GM23338 (cell line): Measurements from ENCODE around the gene TCFL5. TPM values are rescaled to one million over a fixed set of nuclear protein-coding genes. Genes with fewer than 3 reads are reported as not detected.
A peak's percentile ranks its signal among the peaks of the same experiment; 100 is the strongest.

Source experiments
- ATAC-seq: fragments of 200-7000 bp; cut with Tn5 transposase; 3 replicates; pipeline ENCODE4 v1.9.1; 2020
- DNase-seq: peaks from one replicate; pipeline ENCODE4 v3.0.0-alpha.2; 2015; ENCODE audit warnings: low spot score
- H2AFZ ChIP-seq: fragments of 200-600 bp; sonication (generic); 2 replicates; pipeline ENCODE4 v1.8.0; 2016; ENCODE audit warnings: antibody characterized with exemption, mild to moderate bottlenecking, moderate library complexity
- H3F3A ChIP-seq: fragments of 200-600 bp; sonication (generic); replicated peaks from 2 replicates; pipeline ENCODE4 v1.8.0; 2017; ENCODE audit warnings: antibody characterized with exemption, mixed run types, low read depth
- H3K27ac ChIP-seq: fragments of 200-600 bp; sonication (generic); 2 replicates; pipeline ENCODE4 v1.6.1; 2016; ENCODE audit warnings: low read depth
- H3K27me3 ChIP-seq: fragments of 200-600 bp; sonication (generic); 2 replicates; pipeline ENCODE4 v1.8.0; 2016; ENCODE audit warnings: mild to moderate bottlenecking, mixed run types, moderate library complexity; ENCODE audit not compliant: insufficient read depth
- H3K36me3 ChIP-seq: fragments of 200-600 bp; sonication (generic); 2 replicates; pipeline ENCODE4 v1.8.0; 2016; ENCODE audit warnings: mild to moderate bottlenecking; ENCODE audit not compliant: insufficient read depth
- H3K4me1 ChIP-seq: fragments of 200-600 bp; sonication (generic); 2 replicates; pipeline ENCODE4 v1.8.0; 2016; ENCODE audit warnings: mild to moderate bottlenecking, moderate library complexity; ENCODE audit not compliant: insufficient read depth
- H3K4me2 ChIP-seq: fragments of 200-600 bp; sonication (generic); 2 replicates; pipeline ENCODE4 v1.7.1; 2017; ENCODE audit warnings: mixed run types
- H3K4me3 ChIP-seq: fragments of 200-600 bp; sonication (generic); 2 replicates; pipeline ENCODE4 v1.6.1; 2016; ENCODE audit warnings: mixed run types
- H3K79me2 ChIP-seq: fragments of 200-600 bp; sonication (generic); replicated peaks from 2 replicates; pipeline ENCODE4 v1.8.0; 2017; ENCODE audit warnings: mild to moderate bottlenecking; ENCODE audit not compliant: insufficient read depth
- H3K9me2 ChIP-seq: fragments of 200-600 bp; sonication (generic); 2 replicates; pipeline ENCODE4 v1.8.0; 2017; ENCODE audit not compliant: insufficient read depth
- H4K20me1 ChIP-seq: fragments of 200-600 bp; sonication (generic); replicated peaks from 2 replicates; pipeline ENCODE4 v1.8.0; 2017; ENCODE audit warnings: mild to moderate bottlenecking; ENCODE audit not compliant: insufficient read depth
- H3K27ac Mint-ChIP-seq: 2 replicates; pipeline ENCODE4 v1.8.0; 2020; ENCODE audit warnings: inconsistent platforms, mild to moderate bottlenecking, moderate library complexity, mixed read lengths
- H3K27me3 Mint-ChIP-seq: 3 replicates; pipeline ENCODE4 v1.8.0; 2022; ENCODE audit warnings: low read depth, mild to moderate bottlenecking, moderate library complexity, mixed read lengths, inconsistent platforms; ENCODE audit not compliant: insufficient read depth, poor library complexity
- H3K36me3 Mint-ChIP-seq: 3 replicates; pipeline ENCODE4 v1.8.0; 2021; ENCODE audit warnings: low read depth, mild to moderate bottlenecking, inconsistent platforms, moderate library complexity, mixed read lengths
- H3K4me1 Mint-ChIP-seq: 3 replicates; pipeline ENCODE4 v1.8.0; 2020; ENCODE audit warnings: mild to moderate bottlenecking, inconsistent platforms, mixed read lengths
- H3K4me3 Mint-ChIP-seq: 3 replicates; pipeline ENCODE4 v1.8.0; 2021; ENCODE audit warnings: moderate library complexity, mild to moderate bottlenecking, inconsistent platforms, mixed read lengths
- H3K9me3 Mint-ChIP-seq: 3 replicates; pipeline ENCODE4 v1.8.0; 2020; ENCODE audit warnings: moderate library complexity, mild to moderate bottlenecking, inconsistent platforms, mixed read lengths
- CREB1 ChIP-seq: fragments of 250-450 bp; sonication (Bioruptor Pico); IDR thresholded peaks from 2 replicates; pipeline ENCODE4 v1.5.0; 2020; ENCODE audit warnings: low read depth, mild to moderate bottlenecking, moderate library complexity
- CTCF ChIP-seq, 2 experiments: fragments of 200-600 bp in 1 of 2; sonication (generic) in 1 of 2; conservative IDR thresholded peaks; 2 replicates each; pipeline versions ENCODE4 v1.5.1 to v1.6.1; 2016 to 2017; ENCODE audit warnings: antibody characterized with exemption in 2 of 2, low read depth in 2 of 2, mild to moderate bottlenecking in 2 of 2, moderate library complexity in 1 of 2
- ETS1 ChIP-seq: IDR thresholded peaks from 2 replicates; pipeline ENCODE4 v1.6.1; 2016; ENCODE audit warnings: antibody characterized with exemption
- JUNB ChIP-seq: IDR thresholded peaks from one replicate; pipeline ENCODE4 v1.6.1; 2016; ENCODE audit warnings: antibody characterized with exemption; ENCODE audit not compliant: unreplicated experiment
- POLR2AphosphoS5 ChIP-seq: IDR thresholded peaks from 2 replicates; pipeline ENCODE4 v1.6.1; 2016; ENCODE audit warnings: antibody characterized with exemption, low read depth
- polyA plus RNA-seq: library from polyadenylated mRNA; unstranded; fragments of >200 nt; fragmentation: Nextera tagmentation; extraction: Ambion mirVana; gene quantifications from 2 replicates; pipeline ENCODE4 v1.2.1, GENCODE V29; 2016
- total RNA-seq: library from RNA; depleted of rRNA; stranded (reverse); fragments of >200 nt; shearing (Covaris generic); gene quantifications from 2 replicates; pipeline ENCODE4 v1.2.3, GENCODE V29; 2014

The TCFL5 gene
- total and polyA plus RNA-seq, 2 experiments from 2014 or later: 5.8 to 19.3 TPM

- DNase-seq: peak; percentile 74
- Histone ChIP-seq H2AFZ (no peak overlapping the region), H3F3A (no peaks in the 10 kb centered on the region), H3K36me3 (no peaks in the 10 kb centered on the region), H3K9me2 (no peaks in the 10 kb centered on the region), H3K79me2 (peaks cover 3% of the 10 kb centered on the region; the same call in 1 of the 2 replicates), H4K20me1 (peaks cover 5% of the 10 kb centered on the region; the same call in 1 of the 2 replicates), H3K4me1 (peaks cover 6% of the 10 kb centered on the region; the same call in 1 of the 2 replicates), H3K27me3 (no peaks in the 10 kb centered on the region), H3K4me3 (no peak overlapping the region), H3K4me2 (peak overlapping the region; percentile 43; the same call in 1 of the 2 replicates), H3K27ac (peak overlapping the region; percentile 66)
- H3K27me3 Mint-ChIP-seq: peaks cover 8% of the 10 kb centered on the region
- H3K9me3 Mint-ChIP-seq: no peaks in the 10 kb centered on the region
- ATAC-seq: peak; percentile 37
- H3K4me3 Mint-ChIP-seq: no peak overlapping the region; the same call in 2 of the 3 replicates
- H3K27ac Mint-ChIP-seq: peak overlapping the region; percentile 77
- TF ChIP-seq POLR2AphosphoS5 (no peak), JUNB (no peak), CTCF (conservative IDR thresholded peaks at IDR 0.05; ENCODE audit: low read depth in 2 of 2) (peak; percentile 66 to 84), ETS1 (no peak)
- H3K4me1 Mint-ChIP-seq: peaks cover 8% of the 10 kb centered on the region; the same call in 2 of the 3 replicates
- no peaks in the 10 kb centered on the region for H3K36me3 Mint-ChIP-seq
Measured at GRCh38 chr20:62822788-62823651, 38.6 kb downstream of the TCFL5 start.

- Histone ChIP-seq H3K9me2 (no peaks in the 10 kb centered on the region), H3K36me3 (no peaks in the 10 kb centered on the region), H3K27ac (peak overlapping the region; percentile 66; the same call in 1 of the 2 replicates), H3K4me2 (no peak overlapping the region), H2AFZ (no peak overlapping the region), H3F3A (0 out of 2 replicates have a peak, but pooled peaks cover 4% of the 10 kb centered on the region), H3K27me3 (peaks cover 4% of the 10 kb centered on the region; the same call in 1 of the 2 replicates), H3K4me1 (peaks cover 7% of the 10 kb centered on the region; the same call in 1 of the 2 replicates), H4K20me1 (peaks cover 5% of the 10 kb centered on the region; the same call in 1 of the 2 replicates), H3K79me2 (peaks cover 8% of the 10 kb centered on the region; the same call in 1 of the 2 replicates), H3K4me3 (no peak overlapping the region)
- no peak for ATAC-seq
- DNase-seq: peak; percentile 52
- H3K27me3 Mint-ChIP-seq: peaks cover 8% of the 10 kb centered on the region
- no peak overlapping the region for H3K27ac Mint-ChIP-seq
- TF ChIP-seq CTCF (conservative IDR thresholded peaks at IDR 0.05; ENCODE audit: low read depth in 2 of 2): peak in 1 of 2 experiments; percentile 26; a peak in 2 of 4 replicates
- no peak for TF ChIP-seq CREB1 (CRISPR knock-in tag)
- H3K36me3 Mint-ChIP-seq: no peaks in the 10 kb centered on the region
- H3K4me3 Mint-ChIP-seq: no peak overlapping the region
- peaks cover 8% of the 10 kb centered on the region; the same call in 2 of the 3 replicates for H3K4me1 Mint-ChIP-seq
- H3K9me3 Mint-ChIP-seq: no peaks in the 10 kb centered on the region
Measured at GRCh38 chr20:62822239-62822787, 39.3 kb downstream of the TCFL5 start.
